ENCODE results near the gene DPY19L2.
A peak's percentile ranks its signal among the peaks of the same experiment; 100 is the strongest.
"Not testable (repeated sequence)": the region's sequence is repeated elsewhere in the genome, so short reads cannot be mapped to it uniquely, and the experiment has no call there.

DPY19L2 gene

DNA sequence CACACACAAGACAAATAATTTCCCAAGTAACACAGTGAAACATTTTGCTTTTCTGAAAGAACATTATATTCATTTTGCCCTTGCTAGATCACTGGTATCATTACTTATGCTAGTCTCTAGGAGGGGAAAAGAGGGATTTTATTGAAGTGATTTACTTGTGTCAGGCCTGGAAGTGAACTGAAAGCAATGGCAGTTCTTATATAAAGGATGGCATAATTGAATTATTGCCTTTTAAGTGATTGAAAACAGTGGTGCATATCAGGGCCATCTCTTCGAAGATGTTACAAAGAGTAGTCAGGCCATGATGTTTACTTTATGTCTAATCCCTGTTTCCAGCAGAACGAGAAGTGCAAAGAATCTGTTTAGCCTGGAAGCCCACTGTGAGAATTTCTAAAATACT, 30.7 kb upstream of the DPY19L2 start:
- H3K4me3 ChIP-seq (replicated peaks; ENCODE audit: insufficient read depth, low read length); H3K27ac ChIP-seq (replicated peaks); DNase-seq (ENCODE audit: low read depth in 1 of 2, low spot score in 1 of 2); H3K27me3 ChIP-seq (ENCODE audit: insufficient read depth, poor library complexity, severe bottlenecking): not testable (repeated sequence)

DNA sequence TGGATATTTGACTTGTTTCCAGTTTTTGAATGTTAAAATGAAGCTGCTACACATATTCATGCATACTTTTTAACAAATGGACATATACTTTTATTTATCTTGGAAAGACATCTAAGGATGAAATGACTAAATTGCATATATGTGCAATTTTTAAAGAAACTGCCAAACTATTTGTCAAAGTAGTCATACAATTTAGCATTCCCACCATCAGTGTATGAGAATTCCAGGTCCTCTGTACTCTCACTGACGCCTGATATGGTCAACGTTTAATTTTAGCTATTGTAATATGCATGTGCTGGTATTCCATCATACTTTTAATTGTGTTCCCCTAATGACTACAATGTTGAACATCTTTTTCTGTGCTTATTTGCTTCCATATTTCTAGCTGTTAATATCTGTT, 22.5 kb upstream of the DPY19L2 start:
- H3K4me3 ChIP-seq (replicated peaks; ENCODE audit: insufficient read depth, low read length); H3K27ac ChIP-seq (replicated peaks); H3K27me3 ChIP-seq (ENCODE audit: insufficient read depth, poor library complexity, severe bottlenecking); DNase-seq (ENCODE audit: low read depth in 1 of 2, low spot score in 1 of 2): not testable (repeated sequence)

DNA sequence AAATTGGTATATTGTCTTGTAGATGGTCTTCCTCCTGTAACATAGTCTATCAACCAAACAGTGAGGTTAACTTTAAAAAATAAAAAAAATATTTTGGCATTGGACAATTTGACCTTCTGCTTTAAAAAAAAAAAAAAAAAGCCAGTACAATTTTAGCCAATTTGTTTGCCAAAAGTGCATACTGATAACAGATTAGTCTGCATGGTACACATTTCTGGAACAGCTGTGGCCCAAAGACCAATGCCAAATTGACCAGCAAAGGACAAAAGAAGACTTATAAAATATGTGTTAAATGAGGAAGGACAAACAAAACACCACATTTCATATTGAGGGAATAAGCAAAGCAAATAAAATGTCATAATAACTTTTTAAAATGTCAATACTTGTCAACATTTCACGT, 20.8 kb upstream of the DPY19L2 start:
- not testable (repeated sequence) for H3K27ac ChIP-seq (replicated peaks)

DNA sequence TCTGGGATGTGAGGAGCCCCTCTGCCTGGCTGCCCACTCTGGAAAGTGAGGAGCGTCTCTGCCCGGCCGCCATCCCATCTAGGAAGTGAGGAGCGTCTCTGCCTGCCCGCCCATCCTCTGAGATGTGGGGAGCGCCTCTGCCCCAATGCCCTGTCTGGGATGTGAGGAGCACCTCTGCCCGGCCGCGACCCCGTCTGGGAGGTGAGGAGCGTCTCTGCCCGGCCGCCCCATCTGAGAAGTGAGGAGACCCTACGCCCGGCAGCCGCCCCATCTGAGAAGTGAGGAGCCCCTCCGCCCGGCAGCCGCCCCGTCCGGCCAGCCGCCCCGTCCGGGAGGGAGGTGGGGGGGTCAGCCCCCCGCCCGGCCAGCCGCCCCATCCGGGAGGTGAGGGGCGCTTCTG, 18.3 kb upstream of the DPY19L2 start:
- not testable (repeated sequence) for DNase-seq (ENCODE audit: low read depth in 1 of 2, low spot score in 1 of 2); H3K27me3 ChIP-seq (ENCODE audit: insufficient read depth, poor library complexity, severe bottlenecking); H3K4me3 ChIP-seq (replicated peaks; ENCODE audit: insufficient read depth, low read length); H3K27ac ChIP-seq (replicated peaks)

More for the DNA sequence above, 20.8 kb upstream of the DPY19L2 start:
- H3K27me3 ChIP-seq (ENCODE audit: insufficient read depth, poor library complexity, severe bottlenecking); H3K4me3 ChIP-seq (replicated peaks; ENCODE audit: insufficient read depth, low read length); DNase-seq (ENCODE audit: low read depth in 1 of 2, low spot score in 1 of 2): not testable (repeated sequence)

DNA sequence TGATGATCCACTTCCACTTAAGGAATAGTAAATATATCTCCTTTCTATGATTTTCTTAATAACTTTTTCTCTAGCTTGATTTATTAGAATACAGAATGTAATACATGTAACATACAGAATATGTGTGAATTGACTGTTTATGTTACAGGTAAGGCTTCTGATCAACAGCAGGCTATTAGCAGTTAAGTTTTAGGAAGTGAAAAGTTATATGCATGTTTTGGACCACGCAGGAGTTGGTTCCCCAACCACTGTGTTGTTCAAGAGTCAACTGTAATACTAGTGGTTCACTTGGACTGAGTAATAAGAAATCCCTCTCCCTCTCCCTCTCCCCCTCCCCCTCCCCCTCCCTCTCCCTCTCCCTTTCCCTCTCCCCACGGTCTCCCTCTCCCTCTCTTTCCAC, 17.5 kb upstream of the DPY19L2 start:
- not testable (repeated sequence) for H3K4me3 ChIP-seq (replicated peaks; ENCODE audit: insufficient read depth, low read length); DNase-seq (ENCODE audit: low read depth in 1 of 2, low spot score in 1 of 2); H3K27me3 ChIP-seq (ENCODE audit: insufficient read depth, poor library complexity, severe bottlenecking); H3K27ac ChIP-seq (replicated peaks)

DNA sequence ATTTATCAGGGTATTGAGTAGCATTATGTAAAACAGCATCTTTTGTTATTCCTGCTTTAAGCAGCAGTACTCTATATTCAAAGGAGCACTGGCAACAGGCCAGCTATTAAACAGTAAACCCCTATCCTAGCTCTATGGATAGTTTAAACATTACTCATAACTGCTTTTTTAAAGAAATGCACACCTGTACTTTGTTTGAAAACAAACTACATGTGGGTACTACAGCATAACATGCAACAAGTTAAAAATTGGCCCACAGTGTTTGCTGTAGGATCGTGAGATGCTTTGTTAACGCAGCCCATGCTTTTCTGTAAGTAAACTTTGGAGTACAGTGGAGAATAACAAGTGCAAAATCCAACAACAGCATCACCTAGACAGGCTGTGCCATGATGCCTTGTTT, 14.3 kb upstream of the DPY19L2 start:
- not testable (repeated sequence) for H3K27ac ChIP-seq (replicated peaks); DNase-seq (ENCODE audit: low read depth in 1 of 2, low spot score in 1 of 2); H3K4me3 ChIP-seq (replicated peaks; ENCODE audit: insufficient read depth, low read length); H3K27me3 ChIP-seq (ENCODE audit: insufficient read depth, poor library complexity, severe bottlenecking)

DNA sequence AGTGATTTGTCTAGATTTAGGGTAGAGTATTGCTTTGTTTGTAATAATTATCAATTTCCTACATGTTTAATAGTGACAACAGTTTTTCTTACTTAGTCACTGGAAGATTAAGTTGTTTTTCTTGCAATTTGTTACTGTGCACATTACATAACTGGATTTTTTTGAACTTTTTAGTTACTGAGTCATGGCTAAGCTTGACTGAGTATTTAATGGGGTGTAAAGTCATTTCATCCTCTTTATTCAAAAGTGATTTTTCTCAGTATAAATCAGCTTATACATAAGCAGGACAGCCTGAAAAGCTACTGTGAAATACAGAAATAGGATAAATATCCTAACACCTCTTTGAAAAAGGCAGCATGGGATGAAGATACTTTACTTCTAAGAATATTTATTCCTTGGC, 12.5 kb upstream of the DPY19L2 start:
- not testable (repeated sequence) for H3K27ac ChIP-seq (replicated peaks)

DNA sequence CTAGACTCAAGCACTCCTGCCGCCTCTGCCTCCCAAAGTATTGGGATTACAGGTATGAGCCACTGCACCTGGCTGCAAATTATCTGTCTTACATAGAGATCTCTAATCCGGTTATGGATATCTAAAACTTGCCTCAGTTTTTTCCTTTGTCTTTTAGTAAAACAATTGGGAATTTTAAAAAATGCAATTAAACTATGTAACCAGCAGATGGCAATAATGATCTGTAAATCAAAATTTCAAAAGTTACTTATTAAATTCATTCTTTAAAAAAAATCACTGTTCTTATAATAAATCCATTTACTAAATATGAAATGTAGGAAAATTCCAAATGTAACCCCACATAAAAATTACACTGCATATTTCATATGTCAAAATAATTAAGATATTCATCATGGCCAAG, 4.3 kb upstream of the DPY19L2 start:
- H3K4me3 ChIP-seq (replicated peaks; ENCODE audit: insufficient read depth, low read length); DNase-seq (ENCODE audit: low read depth in 1 of 2, low spot score in 1 of 2); H3K27ac ChIP-seq (replicated peaks): not testable (repeated sequence)
- peaks cover 15% of the 10 kb centered on the region for H3K27me3 ChIP-seq (ENCODE audit: insufficient read depth, poor library complexity, severe bottlenecking)

More for the DNA sequence above, 12.5 kb upstream of the DPY19L2 start:
- not testable (repeated sequence) for H3K27me3 ChIP-seq (ENCODE audit: insufficient read depth, poor library complexity, severe bottlenecking); DNase-seq (ENCODE audit: low read depth in 1 of 2, low spot score in 1 of 2); H3K4me3 ChIP-seq (replicated peaks; ENCODE audit: insufficient read depth, low read length)

DNA sequence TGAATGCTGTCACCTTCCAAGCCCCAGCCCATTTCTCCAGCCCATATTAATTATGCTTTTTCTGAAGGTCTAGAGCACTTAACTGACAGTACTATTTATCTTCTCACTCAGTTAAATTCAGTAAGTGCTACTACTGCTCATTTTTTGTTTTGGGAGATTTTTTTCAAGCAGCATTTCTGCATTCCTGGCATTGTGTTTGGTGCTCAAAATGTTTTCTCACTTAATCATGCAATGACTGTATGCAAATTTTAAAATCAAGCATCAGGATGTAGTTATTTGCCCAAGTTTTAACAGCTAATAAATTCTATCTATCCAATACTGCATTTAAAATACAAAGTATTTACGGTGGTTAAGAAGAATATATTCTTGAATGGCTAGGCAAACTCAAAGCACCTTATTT, 1.6 kb upstream of the DPY19L2 start:
- not testable (repeated sequence) for DNase-seq (ENCODE audit: low read depth in 1 of 2, low spot score in 1 of 2); H3K27ac ChIP-seq (replicated peaks); H3K4me3 ChIP-seq (replicated peaks; ENCODE audit: insufficient read depth, low read length)
- H3K27me3 ChIP-seq (ENCODE audit: insufficient read depth, poor library complexity, severe bottlenecking), result peaks cover 15% of the 10 kb centered on the region

DNA sequence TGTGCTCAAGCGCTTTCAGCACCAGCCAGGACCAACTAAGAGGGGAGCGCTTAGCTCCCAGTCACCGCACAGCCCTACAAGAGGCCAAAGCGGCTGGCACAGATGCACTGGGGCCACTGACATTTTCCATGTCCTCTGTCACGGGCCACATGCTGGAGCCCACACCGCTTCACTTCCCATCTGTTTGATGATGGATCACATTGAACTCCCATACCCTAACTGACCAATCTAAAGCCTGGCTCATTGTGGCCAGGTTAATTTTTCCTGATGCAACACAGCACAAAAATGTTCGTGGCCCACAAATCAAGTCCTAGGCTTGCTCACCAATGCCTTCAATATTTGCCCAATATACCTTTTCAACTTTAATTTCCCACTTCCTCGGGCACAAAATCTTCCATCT, 1.1 kb upstream of the DPY19L2 start:
- H3K4me3 ChIP-seq (replicated peaks; ENCODE audit: insufficient read depth, low read length); DNase-seq (ENCODE audit: low read depth in 1 of 2, low spot score in 1 of 2); H3K27ac ChIP-seq (replicated peaks): not testable (repeated sequence)
- peaks cover 15% of the 10 kb centered on the region for H3K27me3 ChIP-seq (ENCODE audit: insufficient read depth, poor library complexity, severe bottlenecking)

DNA sequence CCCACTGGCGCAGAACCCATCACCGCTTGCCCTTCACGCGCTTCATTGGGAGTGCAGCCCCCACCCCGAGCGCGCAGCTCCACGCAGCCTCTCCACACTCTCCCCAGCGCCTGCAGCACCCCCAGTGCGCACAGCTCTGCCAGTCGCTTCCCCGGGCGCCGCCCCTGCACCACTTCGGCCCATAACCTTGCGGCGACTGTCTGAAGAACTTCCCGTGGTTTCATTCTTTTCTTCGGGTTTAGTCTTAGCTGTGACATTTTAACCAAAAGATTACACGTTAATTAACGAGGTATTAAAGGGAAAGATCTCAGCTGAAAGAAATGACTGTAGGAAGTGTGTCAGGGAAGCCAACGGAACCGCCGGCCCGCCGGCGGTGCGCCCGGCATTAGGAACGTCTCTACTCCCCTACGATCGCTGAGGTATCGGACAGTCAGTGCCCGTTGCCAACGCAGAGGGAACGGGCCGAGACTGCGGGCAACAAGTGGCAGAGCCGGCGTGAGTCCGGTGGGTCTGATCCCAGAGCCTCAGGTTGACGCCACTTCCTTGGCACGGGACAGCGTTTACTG, 590 bp upstream of the DPY19L2 start:
- peak overlapping the region; percentile 36 for H3K4me3 ChIP-seq (replicated peaks; ENCODE audit: insufficient read depth, low read length)
- H3K27ac ChIP-seq (replicated peaks), result not testable (repeated sequence)

DNA sequence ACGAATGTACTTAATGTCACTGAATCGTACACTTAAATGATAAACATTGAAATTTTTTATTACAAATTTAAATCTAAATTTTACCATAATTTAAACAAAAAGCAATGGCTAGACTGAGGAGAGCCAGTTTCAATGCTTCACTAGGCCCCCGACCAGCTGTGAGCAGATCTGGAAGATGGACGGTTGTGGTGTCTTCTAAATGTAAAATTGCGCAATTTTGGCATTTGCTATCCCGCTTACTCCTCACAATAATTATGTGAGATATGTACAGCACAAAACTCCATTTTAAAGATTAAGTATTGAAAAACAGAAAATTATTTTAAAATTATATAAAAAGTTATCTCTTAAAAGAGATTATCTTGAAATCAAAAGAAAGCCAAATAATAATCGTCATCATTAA, 5.3 kb downstream of the DPY19L2 start:
- not testable (repeated sequence) for DNase-seq (ENCODE audit: low read depth in 1 of 2, low spot score in 1 of 2); H3K27me3 ChIP-seq (ENCODE audit: insufficient read depth, poor library complexity, severe bottlenecking); H3K27ac ChIP-seq (replicated peaks)

More for the DNA sequence above, 590 bp upstream of the DPY19L2 start:
- not testable (repeated sequence) for DNase-seq (ENCODE audit: low read depth in 1 of 2, low spot score in 1 of 2)
- peaks cover 15% of the 10 kb centered on the region for H3K27me3 ChIP-seq (ENCODE audit: insufficient read depth, poor library complexity, severe bottlenecking)

DNA sequence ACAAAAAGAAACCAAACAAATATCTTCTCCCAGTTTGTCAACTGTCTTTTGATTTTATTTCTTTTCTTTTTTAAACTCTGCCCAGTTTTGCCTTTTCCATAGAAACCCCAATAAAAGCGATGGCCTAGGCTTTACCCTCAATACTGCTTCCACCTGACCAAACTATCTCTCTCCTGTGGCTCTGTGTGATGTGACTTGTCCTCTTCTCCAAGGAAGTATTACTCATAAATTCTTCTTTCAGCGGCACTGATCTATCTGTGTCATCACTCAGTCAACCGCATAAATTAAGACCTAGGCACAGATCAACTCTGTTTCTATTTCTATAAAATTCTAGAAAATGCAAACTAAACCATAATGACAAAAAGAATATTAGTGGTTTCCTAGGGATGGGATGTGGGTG, 9.8 kb downstream of the DPY19L2 start:
- not testable (repeated sequence) for DNase-seq (ENCODE audit: low read depth in 1 of 2, low spot score in 1 of 2)

More for the DNA sequence above, 5.3 kb downstream of the DPY19L2 start:
- not testable (repeated sequence) for H3K4me3 ChIP-seq (replicated peaks; ENCODE audit: insufficient read depth, low read length)

DNA sequence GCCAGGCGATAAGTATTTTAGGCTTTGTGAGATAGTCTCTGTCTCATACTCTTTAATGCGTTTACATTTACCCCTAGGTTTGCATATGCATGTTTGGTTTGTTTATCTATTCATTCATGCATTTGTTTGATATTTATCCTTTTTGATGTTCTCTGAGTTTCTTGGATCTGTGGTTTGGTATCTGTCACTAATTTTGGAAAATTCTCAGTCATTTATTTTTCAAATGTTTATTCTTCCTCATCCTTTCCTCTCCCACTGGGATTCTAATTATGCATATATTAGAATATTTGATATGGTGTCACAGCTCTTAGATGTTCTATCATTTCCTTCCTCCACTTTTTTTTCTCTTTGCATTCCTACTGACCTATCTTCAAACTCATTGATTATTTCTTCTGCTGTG, 11.9 kb downstream of the DPY19L2 start:
- not testable (repeated sequence) for H3K27me3 ChIP-seq (ENCODE audit: insufficient read depth, poor library complexity, severe bottlenecking); DNase-seq (ENCODE audit: low read depth in 1 of 2, low spot score in 1 of 2); H3K4me3 ChIP-seq (replicated peaks; ENCODE audit: insufficient read depth, low read length); H3K27ac ChIP-seq (replicated peaks)

More for the DNA sequence above, 9.8 kb downstream of the DPY19L2 start:
- not testable (repeated sequence) for H3K4me3 ChIP-seq (replicated peaks; ENCODE audit: insufficient read depth, low read length); H3K27me3 ChIP-seq (ENCODE audit: insufficient read depth, poor library complexity, severe bottlenecking); H3K27ac ChIP-seq (replicated peaks)

DNA sequence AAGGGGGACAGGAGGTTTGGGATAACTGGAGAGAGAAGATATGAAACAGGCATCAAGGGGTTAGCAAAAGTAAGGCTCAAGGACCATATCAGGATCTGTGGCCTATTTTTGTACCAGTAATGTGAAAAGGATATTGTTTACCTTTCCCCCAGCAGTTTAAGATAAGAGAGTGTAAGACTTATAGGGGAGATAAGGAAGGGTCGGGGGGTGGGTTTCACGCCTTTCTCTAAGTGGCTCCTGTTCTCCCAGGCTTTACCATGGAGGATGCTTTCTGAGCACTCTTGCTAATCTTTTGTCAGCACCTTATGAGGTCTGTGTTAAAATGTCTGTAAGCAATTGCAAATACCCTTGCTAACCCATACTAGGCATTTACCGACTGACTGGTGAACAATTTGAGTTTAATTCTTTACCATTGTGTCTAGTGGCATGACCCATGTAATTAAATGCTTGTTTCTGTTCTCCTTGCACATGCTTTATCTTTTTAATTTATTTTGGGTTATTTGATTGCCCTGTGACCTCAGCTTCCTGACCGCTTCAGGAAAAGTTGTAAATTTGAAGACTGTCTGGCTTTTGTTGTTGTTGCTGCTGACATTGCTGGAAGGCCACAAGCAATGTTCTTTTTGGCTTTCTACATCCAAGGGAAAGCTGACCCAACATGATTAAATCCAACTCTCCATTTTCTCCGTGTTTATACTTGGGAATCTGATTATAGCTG, 12.6 kb downstream of the DPY19L2 start:
- not testable (repeated sequence) for H3K4me3 ChIP-seq (replicated peaks; ENCODE audit: insufficient read depth, low read length); DNase-seq (ENCODE audit: low read depth in 1 of 2, low spot score in 1 of 2); H3K27ac ChIP-seq (replicated peaks); H3K27me3 ChIP-seq (ENCODE audit: insufficient read depth, poor library complexity, severe bottlenecking)

All from HL-60 (cell line).